Measurements from ENCODE around the gene SLC4A8.

GRCh38 chr12:51505360-51506105 is 80.9 kb downstream of the SLC4A8 start:
- no peak for TF ChIP-seq CTCF (conservative IDR thresholded peaks at IDR 0.05)
- TF ChIP-seq EZH2 (IDR thresholded peaks at IDR 0.05; ENCODE audit: low read depth) = no peak
